Measurements from ENCODE around the gene SHKBP1.

DNA sequence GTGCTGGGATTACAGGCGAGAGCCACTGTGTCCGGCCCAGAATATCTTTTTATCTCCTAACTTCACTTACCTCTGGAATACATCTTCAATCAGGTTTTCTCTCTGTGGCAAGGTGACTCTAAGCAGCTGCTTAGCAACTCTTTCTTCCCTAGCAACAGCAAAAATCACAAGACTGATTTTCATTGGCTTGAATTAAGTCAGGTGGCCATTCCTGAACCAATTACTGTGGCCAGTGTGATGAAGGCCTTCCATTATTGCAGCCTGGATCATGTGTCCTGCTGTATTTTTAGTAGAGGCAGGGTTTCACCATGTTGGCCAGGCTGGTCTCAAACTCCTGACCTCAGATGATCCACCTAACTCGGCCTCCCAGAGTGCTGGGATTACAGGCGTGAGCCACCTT lies 15.5 kb downstream of the SHKBP1 start:
- TF ChIP-seq, protein P1, sequence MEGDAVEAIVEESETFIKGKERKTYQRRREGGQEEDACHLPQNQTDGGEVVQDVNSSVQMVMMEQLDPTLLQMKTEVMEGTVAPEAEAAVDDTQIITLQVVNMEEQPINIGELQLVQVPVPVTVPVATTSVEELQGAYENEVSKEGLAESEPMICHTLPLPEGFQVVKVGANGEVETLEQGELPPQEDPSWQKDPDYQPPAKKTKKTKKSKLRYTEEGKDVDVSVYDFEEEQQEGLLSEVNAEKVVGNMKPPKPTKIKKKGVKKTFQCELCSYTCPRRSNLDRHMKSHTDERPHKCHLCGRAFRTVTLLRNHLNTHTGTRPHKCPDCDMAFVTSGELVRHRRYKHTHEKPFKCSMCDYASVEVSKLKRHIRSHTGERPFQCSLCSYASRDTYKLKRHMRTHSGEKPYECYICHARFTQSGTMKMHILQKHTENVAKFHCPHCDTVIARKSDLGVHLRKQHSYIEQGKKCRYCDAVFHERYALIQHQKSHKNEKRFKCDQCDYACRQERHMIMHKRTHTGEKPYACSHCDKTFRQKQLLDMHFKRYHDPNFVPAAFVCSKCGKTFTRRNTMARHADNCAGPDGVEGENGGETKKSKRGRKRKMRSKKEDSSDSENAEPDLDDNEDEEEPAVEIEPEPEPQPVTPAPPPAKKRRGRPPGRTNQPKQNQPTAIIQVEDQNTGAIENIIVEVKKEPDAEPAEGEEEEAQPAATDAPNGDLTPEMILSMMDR (IDR thresholded peaks at IDR 0.05), result no peak
- no peak for TF ChIP-seq EP300 (IDR thresholded peaks at IDR 0.05)
- TF ChIP-seq POLR2A (IDR thresholded peaks at IDR 0.05), result no peak
